Small intestine (tissue), 16 donors: ENCODE measurements around the gene OR52N5. TPM values are rescaled to one million over a fixed set of nuclear protein-coding genes. Genes with fewer than 3 reads are reported as not detected.

Experiments
- DNase-seq, 2 donors: peaks; one replicate each; pipeline versions ENCODE4 v3.0.0 to v3.0.0-alpha.2; 2013
- FAIRE-seq: peaks from 2 replicates; lab custom pipeline; 2012; peaks lifted over from hg19 to GRCh38; lab: Jason Lieb, UNC
- H3K27ac ChIP-seq, 3 donors: one replicate each; pipeline ENCODE4 v1.5.1; 2013; ENCODE audit warnings: low read length in 2 of 3, mild to moderate bottlenecking in 2 of 3, control low read depth in 1 of 3, inconsistent platforms in 1 of 3, low read depth in 1 of 3, moderate library complexity in 1 of 3
- H3K27me3 ChIP-seq, 3 donors: one replicate each; pipeline ENCODE4 v1.6.1; 2013; ENCODE audit warnings: low read length in 3 of 3, inconsistent platforms in 1 of 3; ENCODE audit not compliant: control insufficient read depth in 3 of 3, insufficient read depth in 3 of 3
- H3K36me3 ChIP-seq, 3 donors: one replicate each; pipeline ENCODE4 v1.6.1; 2013; ENCODE audit warnings: low read length in 3 of 3, inconsistent platforms in 1 of 3, low read depth in 1 of 3, mild to moderate bottlenecking in 1 of 3, moderate library complexity in 1 of 3; ENCODE audit not compliant: control insufficient read depth in 3 of 3, insufficient read depth in 2 of 3
- H3K4me1 ChIP-seq, 3 donors: one replicate each; pipeline ENCODE4 v1.6.1; 2013; ENCODE audit warnings: low read length in 2 of 3, inconsistent platforms in 1 of 3, low read depth in 1 of 3, mild to moderate bottlenecking in 1 of 3, moderate library complexity in 1 of 3; ENCODE audit not compliant: control insufficient read depth in 3 of 3, insufficient read depth in 2 of 3
- H3K4me3 ChIP-seq, 3 donors: one replicate each; pipeline ENCODE4 v1.5.1; 2013; ENCODE audit warnings: low read length in 3 of 3, control low read depth in 1 of 3, inconsistent platforms in 1 of 3, low read depth in 1 of 3, mild to moderate bottlenecking in 1 of 3, moderate library complexity in 1 of 3
- H3K9me3 ChIP-seq, 2 donors: one replicate each; pipeline ENCODE4 v1.6.1; 2013; ENCODE audit warnings: low read depth in 1 of 2, low read length in 1 of 2; ENCODE audit not compliant: control insufficient read depth in 2 of 2, insufficient read depth in 1 of 2
- WGBS, 3 donors: extraction: QIAGEN DNeasy Blood & Tissue Kit; methylation state at CpG; one replicate each; pipeline ENCODE4 v1.1.7; 2013; 5-methylcytosine and 5-hydroxymethylcytosine counted together
- long read RNA-seq, 10 donors: transcript quantifications; one replicate each; lab custom pipeline, GENCODE V29; 2026
- polyA plus RNA-seq, 4 donors: library from polyadenylated mRNA; stranded (reverse) in 3 of 4; unstranded in 1 of 4; fragments of 200-250 nt in 3 of 4; fragments of 120-200 nt in 1 of 4; gene quantifications; one replicate each; pipeline versions ENCODE4 v1.2.1 to v1.2.3, GENCODE V29; 2013
- donor health status: healthy with polysubstance abuse.
- donor health status: control.
- donor health status: control.
- donor health status: Bipolar disorder and iron deficiency.
- donor health status: healthy.

OR52N5 gene
- not detected for polyA plus RNA-seq
- long read RNA-seq, donor 1 = 0 reads
- long read RNA-seq, donor 2 = 0 reads
- long read RNA-seq, donor 3 = 0 reads
- long read RNA-seq, donor 4 = 0 reads
- long read RNA-seq, donor 5 = 0 reads
- long read RNA-seq, donor 6 = 0 reads
- long read RNA-seq, donor 7 = 0 reads
- long read RNA-seq, donor 8 = 0 reads
- long read RNA-seq, donor 9 = 0 reads
- long read RNA-seq, donor 10 = 0 reads

DNA sequence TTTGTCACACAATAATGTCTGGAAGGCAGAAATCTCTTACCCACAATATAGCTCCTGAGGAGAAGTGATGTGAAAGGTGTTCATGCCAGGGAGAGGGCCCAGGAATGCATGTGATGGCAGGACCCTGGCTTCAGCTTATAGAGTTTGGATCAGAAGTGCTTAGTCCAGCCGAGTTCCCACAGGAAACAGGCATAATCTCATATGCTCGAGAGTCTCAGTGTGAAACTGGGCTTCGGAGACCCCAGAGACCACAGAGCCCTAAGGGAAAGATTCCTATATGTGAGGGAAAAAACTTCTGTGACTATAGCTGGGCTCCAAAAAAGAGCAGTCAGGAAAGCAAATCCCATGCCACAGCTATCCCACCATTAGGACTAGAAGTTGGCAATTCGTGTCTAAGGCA lies at the start of gene OR52N5:
Gene OR52N5 (minus strand): TSS at position 101 of the 400 bp plus-strand sequence. CDS start 4,721 bp downstream, outside the sequence.
- 29 to 59% (median 43%) methylated on average over 4 of the region's 4 CpGs for WGBS, 3 donors
- no peak for DNase-seq
- no peak for FAIRE-seq
- Histone ChIP-seq H3K27ac (no peak within 1 kb of the TSS), H3K4me3 (no peak within 1 kb of the TSS), H3K4me1 (no peaks in the 10 kb centered on the region), H3K9me3 (no peaks in the 10 kb centered on the region), H3K27me3 (no peaks in the 10 kb centered on the region), H3K36me3 (no peaks in the 10 kb centered on the region)

DNA sequence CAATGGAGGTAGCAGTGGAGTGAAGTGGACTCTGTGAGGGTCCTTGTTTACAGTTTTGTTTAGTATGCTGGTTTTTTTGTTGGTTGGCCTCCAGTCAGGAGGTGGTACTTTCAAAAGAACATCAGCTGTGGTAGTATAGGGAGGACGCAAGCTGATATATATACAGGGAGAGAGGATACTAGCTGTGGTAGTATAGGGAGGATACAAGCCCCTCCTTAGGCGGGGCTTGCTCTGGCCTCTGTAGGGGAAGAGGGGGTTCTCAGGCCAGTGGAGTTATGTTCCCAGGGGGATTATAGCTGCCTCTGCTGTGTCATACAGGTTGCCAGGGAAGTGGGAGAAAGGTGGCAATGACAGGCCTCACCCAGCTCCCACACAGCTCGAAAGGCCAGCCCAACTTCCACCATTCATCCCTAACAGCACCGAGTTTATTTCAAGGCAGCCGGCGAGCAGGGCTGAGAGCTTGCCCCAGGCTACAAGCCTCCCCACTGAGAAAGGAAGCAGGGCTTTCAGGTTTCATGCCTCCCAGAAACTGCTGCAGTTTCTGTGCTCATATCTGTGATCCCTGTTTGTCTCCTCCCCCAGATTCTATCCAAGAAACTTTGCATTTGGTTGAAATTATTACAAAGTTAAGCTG lies 48.2 kb upstream of the OR52N5 start:
- no peaks in the 10 kb centered on the region for H3K36me3 ChIP-seq
- no peak for FAIRE-seq
- no peak overlapping the region for H3K27ac ChIP-seq
- H3K4me3 ChIP-seq = no peak overlapping the region
- 72 to 84% (median 79%) methylated on average over 5 to 6 of the region's 6 CpGs for WGBS, 3 donors
- no peaks in the 10 kb centered on the region for H3K9me3 ChIP-seq
- no peaks in the 10 kb centered on the region for H3K27me3 ChIP-seq
- no peaks in the 10 kb centered on the region for H3K4me1 ChIP-seq
- no peak for DNase-seq

DNA sequence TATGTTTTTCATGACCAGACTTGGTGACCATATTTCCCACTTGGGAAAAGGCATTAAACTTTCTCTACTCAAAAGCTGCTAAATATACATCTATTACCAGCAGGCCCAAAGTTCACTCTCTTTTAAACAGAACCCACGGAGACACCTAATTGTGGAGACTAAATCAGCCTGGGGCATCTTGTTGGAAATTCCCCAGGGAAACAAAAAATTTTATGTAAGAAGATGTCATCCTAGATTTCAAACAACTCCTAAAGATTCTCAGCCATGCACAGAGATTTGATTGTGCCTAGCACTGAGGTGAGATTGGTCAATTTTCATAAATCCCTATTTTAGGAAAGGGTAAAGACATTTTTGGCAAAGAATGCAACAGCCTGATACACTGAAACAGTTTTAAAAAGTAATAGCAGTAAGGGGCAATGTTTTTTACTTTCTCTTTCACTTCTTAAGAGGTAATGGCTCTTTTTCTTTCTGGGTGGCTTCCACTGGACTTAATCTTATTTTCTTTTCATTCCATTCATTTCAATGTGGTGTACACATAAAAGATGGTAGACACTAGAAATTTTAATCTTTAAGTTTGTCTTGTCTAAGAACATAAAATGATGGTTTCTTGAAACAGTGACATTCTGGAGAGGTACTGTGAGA lies 35.2 kb upstream of the OR52N5 start:
- H3K27me3 ChIP-seq = no peaks in the 10 kb centered on the region
- FAIRE-seq = no peak
- 9 to 28% (median 9%) methylated on average over 1 of the region's 1 CpG for WGBS, 3 donors
- no peaks in the 10 kb centered on the region for H3K4me1 ChIP-seq
- H3K27ac ChIP-seq = no peak overlapping the region
- no peaks in the 10 kb centered on the region for H3K9me3 ChIP-seq
- no peaks in the 10 kb centered on the region for H3K36me3 ChIP-seq
- DNase-seq = peak in 1 of 2 donors; percentile 4
- no peak overlapping the region for H3K4me3 ChIP-seq

DNA sequence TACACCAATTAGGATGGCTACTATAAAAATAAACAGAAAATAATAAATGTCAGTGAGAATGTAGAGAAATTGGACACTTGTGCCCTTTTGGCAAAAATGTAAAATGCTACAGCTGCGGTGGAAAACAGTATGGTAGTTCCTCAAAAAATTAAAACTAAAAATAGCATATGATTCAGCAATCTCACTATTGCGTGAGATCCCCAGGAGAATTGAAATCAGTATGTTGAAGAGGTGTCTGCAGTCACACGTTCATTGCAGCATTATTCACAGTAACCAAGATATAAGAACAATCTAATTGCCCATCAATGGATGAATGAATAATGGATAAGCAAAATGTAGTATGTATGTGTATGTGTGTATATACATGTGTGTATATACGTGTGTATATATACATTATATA lies 32.4 kb upstream of the OR52N5 start:
- DNase-seq = no peak
- 54 to 63% (median 58%) methylated on average over 4 of the region's 4 CpGs for WGBS, 3 donors
- no peaks in the 10 kb centered on the region for H3K4me1 ChIP-seq
- FAIRE-seq = no peak
- no peaks in the 10 kb centered on the region for H3K27me3 ChIP-seq
- no peak overlapping the region for H3K4me3 ChIP-seq
- no peaks in the 10 kb centered on the region for H3K9me3 ChIP-seq
- H3K27ac ChIP-seq = no peak overlapping the region
- H3K36me3 ChIP-seq = no peaks in the 10 kb centered on the region

DNA sequence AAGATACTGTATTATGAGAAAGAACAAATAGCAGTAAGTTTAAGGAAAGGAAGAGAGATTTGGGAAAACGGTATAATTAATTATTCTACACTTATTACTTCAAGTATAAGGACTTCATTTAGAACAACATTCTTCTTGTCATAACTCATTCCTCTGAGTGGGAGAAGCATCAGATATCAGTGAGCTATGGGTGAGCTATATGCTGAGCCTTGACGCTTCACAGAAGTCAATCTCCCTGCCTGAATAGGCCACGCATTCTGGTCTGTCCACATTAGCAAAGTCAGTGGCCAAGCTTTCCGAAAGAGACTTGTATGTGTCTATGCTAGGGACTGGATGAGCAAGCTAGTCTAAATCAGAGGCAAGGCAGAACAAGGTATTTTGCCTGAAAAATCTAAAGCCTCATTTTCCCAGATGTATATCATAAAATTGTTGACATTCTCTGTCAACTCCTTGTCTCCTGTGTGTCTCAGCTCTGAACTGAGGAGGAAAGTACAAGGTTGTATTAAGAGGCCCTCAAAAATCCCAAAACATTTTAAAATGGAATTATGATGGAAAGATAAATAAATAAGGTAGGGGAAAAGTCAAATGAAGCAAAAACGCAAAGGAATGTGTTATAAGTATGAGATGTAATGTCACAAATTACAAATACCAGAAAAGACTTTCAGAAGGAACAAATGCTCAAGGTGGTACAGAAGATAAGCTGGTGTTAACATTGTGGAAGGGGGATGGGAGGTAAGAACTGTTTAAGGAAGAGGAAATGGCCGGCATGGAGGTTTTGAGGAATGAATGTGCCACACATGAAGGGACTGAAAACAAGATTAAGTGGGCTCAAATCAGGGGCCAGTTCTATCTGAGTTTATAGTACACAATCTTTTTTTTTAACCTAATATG lies 27.0 kb upstream of the OR52N5 start:
- H3K27ac ChIP-seq = no peak overlapping the region
- H3K9me3 ChIP-seq = no peaks in the 10 kb centered on the region
- FAIRE-seq = no peak
- peaks cover 0 to 11% (median 3%) of the 10 kb centered on the region in 3 donors for H3K27me3 ChIP-seq
- 76 to 84% (median 81%) methylated on average over 6 of the region's 6 CpGs for WGBS, 3 donors
- H3K4me3 ChIP-seq = no peak overlapping the region
- H3K36me3 ChIP-seq = no peaks in the 10 kb centered on the region
- H3K4me1 ChIP-seq = peaks cover 0 to 3% (median 0%) of the 10 kb centered on the region in 3 donors
- no peak for DNase-seq

DNA sequence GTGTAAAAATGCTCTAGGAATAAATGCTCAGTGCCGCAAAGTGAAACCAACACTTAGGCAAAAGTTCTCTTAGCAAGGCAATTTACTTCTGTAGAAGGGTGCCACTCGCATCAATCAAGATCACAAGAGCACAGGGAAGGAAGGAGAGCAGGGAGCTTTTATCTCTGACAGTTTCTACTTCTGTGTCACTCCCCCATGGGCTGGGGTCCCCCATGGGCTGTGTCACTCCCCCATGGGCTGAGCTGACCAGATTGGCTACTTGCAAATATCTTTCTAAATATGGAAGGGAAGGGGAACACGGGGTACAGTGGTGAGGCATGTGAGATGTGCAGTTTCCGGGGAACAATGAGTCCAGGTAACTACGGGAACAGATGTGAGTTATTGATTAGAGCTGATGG lies 26.0 kb upstream of the OR52N5 start:
- FAIRE-seq = no peak
- H3K9me3 ChIP-seq = no peaks in the 10 kb centered on the region
- peak overlapping the region; percentile 10 to 44 (median 39) for H3K4me3 ChIP-seq
- peak; percentile 11 to 22 for DNase-seq
- peaks cover 0 to 11% (median 3%) of the 10 kb centered on the region in 3 donors for H3K27me3 ChIP-seq
- peaks cover 0 to 3% (median 0%) of the 10 kb centered on the region in 3 donors for H3K4me1 ChIP-seq
- no peak overlapping the region for H3K27ac ChIP-seq
- 6 to 28% (median 16%) methylated on average over 5 of the region's 5 CpGs for WGBS, 3 donors
- H3K36me3 ChIP-seq = no peaks in the 10 kb centered on the region

DNA sequence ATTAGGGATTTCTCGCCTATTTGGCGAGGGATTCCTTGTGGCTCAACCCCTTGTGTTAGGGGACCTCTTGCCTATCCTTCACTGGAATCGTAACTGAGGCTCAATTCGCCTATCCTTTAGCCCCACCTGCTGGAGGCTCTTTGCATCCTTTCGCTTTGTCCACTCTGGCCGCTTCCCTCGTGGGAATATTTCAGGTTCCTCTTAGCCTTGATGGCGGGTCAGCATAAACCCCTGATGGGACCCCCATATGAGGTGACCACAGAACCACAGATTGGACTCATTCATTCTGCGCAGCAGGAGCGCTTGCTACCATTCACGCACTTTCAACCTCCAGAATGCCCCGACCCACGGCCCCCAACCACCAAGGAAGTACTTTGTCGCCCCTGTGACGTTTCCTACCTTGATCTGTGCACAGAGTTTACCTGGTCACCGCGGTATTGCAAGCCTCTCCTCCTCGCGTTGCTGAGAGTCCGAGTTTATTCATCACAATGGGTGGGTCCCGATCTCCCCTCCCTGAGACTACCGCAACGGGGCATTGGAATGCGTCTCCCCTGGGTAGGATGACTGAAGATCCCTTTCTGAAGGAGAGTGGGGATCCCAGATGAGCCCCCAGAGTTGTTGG lies 25.5 kb upstream of the OR52N5 start, which contains the start of gene OR52N2:
Gene OR52N2 (plus strand): TSS at position 425 of the 622 bp plus-strand sequence. CDS start 11,412 bp downstream, outside the sequence.
- Histone ChIP-seq H3K36me3 (no peaks in the 10 kb centered on the region), H3K4me1 (peaks cover 0 to 3% (median 0%) of the 10 kb centered on the region in 3 donors), H3K9me3 (no peaks in the 10 kb centered on the region), H3K27me3 (peaks cover 0 to 11% (median 3%) of the 10 kb centered on the region in 3 donors), H3K27ac (no peak within 1 kb of the TSS), H3K4me3 (peak within 1 kb of the TSS; percentile 10 to 44 (median 39))
- DNase-seq (peak; percentile 74 to 75), FAIRE-seq (no peak)
- 4 to 8% (median 7%) methylated on average over 24 of the region's 24 CpGs for WGBS, 3 donors
